Stimulated activated CD8-positive, alpha-beta memory T cell treated with anti-CD3 and anti-CD28 coated beads, Interleukin-4, amount 100 ng/mL, for 4 hours (primary cell): ENCODE measurements around the gene MYH14.

Source experiments
- DNase-seq, 2 donors: peaks; one replicate each; pipeline ENCODE4 v3.0.0-alpha.2; 2020; ENCODE audit warnings: low read depth in 2 of 2, low spot score in 1 of 2

Gene MYH14

DNA sequence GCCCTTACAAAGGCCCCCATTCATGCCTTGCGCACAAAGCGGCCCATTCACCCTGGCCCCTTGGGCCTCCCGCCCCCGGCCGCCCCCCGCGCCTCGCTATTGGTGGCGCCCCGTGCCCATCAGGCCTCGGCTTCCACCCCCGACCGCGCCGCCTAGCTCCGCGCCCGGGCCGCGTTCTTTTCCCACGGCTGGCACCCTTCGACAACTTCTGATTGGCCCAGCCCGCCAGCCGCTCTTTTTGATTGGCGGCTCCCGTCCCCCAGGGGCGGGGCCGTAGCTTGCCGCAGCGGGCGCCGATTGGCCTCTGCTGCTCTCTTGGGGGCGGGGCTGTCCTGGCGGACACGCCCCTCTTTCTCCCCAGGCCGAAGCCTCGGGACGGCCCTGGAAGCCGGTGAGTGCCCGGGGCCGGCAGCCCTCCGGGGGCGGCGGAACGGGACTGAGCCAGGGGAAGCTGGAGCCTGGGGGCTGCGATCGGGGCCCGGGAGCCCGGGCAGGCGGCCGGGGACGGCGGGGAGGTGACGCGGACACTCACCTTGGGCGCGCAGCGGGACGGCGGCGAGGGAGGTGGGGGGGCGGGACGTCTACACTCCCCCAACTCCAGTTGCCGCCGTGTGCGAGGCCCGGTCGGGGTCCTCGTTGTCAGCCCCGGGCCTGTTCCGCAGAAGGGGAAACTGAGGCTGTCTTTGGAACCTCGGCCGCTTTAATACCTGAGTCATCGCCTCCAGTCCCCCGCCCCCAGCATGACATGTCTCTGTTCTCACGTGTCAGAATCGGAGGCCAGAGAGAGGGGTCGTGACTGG, at the start of gene MYH14:
MYH14 (plus strand) TSS at position 342 of the 800 bp plus-strand sequence. CDS start 6,744 bp downstream, outside the sequence.
- DNase-seq = no peak

DNA sequence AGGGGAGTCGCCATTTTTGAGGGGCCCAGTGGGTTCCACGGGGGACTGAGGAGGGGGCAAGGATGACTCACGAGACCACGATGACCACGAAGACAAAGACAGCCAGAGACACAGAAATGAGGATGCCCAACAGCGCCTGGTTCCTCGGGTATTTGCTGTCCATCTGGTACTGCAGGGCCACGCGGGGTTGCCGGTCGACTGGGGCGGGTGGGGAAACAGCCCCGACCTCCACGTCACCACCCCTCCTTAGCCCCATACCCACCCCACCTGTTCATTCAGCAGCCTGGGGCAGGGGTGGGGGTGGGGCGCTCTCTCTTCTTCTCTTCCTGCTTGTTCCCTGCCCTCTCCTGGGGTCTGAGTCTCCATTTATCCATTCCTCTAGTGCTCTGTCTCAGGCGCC, 48.9 kb upstream of the MYH14 start:
- DNase-seq = no peak

DNA sequence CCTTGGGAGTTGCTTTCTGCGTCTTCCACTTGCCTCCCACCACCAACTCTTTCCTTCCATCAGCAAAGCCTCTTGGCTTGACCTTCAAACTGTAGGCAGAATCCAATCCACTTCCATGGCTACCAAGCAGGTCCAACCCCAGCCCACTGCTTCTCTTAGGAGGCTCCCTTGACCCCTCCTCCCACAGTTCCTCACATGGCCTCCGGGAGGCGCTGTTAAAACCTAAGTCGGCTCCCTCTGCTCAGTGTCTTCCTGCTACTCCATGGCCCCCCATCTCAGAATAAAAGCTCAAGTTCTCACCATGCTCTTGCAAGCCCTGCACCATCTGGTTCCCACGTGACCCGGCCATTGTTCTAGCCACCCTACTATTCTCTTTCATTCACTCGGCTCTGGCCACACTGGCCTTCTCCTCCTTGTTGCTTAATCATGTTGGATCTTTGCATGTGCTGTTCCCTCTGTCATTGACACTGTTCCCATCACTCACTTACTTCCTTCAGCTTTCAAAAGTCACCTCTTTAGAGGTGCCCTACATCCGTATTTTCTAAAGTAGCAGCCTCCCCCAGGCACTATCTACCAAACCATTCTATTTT, 47.8 kb upstream of the MYH14 start:
- DNase-seq = no peak

DNA sequence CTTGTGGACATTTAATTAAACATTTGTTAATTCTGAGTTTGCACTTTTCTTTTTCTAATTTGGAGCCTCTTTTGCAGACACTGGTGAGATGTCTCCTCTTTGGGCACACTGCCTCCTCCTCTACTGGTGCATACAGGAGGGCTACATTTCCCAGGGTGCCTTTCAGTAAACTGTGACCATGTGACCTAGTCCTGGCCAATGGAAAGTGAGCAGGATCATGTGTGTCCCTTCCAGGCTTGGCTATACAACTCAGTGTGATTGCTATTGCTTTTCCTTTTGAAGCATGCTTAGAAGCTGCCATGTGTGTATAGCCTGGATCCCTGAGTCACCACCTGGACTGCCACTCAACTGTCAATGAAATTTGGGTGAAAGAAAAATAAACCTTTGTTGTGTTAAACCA, 44.8 kb upstream of the MYH14 start:
- DNase-seq = no peak

DNA sequence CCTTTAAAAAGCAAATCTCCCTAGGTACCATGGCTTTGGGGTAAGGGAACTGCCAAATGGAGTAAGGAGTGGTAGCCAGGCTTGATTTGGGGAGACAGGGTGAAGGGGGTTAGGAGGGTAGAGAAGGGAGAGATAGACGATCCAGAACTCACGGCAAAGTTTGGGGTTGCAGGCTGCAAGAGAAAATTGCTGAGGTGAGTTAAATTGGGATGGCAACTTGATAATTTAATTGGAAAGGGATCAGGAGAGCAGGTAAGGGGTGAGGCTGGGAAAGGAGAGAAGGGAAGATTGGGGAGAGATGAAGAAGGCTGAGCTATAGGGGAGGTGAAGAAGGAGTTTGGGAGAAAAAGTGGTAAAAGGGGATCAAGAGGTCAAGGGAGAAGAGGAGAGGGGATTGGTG, 44.3 kb upstream of the MYH14 start:
- DNase-seq = no peak

DNA sequence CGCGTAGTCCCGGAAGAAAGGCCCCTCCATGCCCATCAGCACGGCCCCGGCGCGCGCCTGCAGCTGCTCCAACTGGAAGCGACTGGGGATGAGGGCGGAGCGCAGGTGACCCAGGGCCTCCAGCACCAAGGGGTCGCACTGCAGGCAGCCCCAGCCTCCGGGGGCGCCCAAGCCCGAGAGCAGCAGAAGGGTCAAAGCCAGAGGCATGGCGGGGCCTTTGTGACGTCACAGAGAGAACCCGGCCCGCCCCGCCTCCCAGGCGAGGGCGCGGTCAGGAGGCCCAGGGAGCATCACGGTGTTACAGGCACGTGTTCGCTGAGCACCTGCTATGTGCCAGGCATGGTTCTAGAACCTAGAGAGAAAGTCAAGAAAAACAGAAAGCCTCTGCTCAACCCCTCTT, 40.4 kb upstream of the MYH14 start, which contains the start of gene IZUMO2:
IZUMO2 (minus strand) TSS at position 294 of the 400 bp plus-strand sequence; CDS start at position 207, 87 bp downstream.
- no peak for DNase-seq

DNA sequence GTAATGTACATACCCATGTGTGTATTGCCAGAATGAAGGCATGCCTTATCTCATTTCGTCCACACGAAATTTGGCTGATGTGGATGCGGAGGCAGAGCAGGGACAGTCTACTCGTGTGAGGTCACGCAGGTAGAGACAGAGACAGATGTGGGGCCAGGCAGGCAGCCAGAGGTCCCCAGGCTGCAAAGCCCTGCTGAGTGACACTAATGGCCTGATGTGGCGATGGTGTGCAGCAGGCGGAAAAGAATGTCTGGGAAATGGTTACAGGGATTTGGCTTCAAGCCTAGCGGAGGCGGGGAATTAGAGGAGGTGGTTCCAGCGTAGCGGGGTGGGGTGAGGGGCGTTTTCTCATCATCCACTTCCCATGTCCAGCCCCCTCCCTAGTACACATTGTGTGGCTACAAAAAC, 36.1 kb upstream of the MYH14 start:
- no peak for DNase-seq

DNA sequence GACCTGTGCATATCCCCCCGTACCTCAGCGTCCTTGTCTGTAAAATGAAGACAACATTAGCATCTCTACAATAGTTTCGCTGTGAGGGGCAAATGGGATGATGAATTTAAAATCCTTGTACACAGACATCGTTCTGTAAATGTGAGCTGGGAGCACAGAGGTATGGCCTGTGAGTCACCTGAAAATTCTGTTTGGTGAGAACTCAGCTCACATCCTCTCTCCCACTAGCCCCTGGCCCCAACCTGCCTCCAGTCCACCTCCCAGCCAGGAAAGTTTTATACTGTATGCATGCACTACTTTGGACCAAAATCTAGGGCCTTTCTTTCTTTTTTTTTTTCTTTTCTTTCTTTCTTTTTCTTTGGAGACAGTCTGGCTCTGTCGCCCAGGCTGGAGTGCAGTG, 31.7 kb upstream of the MYH14 start:
- DNase-seq = no peak

DNA sequence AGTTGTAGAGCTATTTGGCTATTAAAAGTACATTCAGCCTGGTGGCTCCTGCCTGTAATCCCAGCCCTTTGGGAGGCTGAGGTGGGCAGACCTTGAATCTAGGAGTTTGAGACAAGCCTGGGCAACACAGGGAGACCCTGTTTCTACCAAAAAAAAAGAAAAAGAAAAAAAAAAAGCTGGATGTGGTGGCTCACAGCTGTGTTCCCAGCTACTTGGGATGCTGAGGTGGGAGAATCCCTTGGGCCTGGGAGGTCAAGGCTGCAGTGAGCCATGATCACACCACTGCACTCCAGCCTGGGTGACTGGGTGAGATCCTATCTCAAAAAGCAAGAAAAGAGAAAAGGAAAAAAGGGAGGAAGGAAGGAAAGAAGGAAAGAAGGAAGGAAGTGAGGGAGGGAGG, 30.7 kb upstream of the MYH14 start:
- no peak for DNase-seq

DNA sequence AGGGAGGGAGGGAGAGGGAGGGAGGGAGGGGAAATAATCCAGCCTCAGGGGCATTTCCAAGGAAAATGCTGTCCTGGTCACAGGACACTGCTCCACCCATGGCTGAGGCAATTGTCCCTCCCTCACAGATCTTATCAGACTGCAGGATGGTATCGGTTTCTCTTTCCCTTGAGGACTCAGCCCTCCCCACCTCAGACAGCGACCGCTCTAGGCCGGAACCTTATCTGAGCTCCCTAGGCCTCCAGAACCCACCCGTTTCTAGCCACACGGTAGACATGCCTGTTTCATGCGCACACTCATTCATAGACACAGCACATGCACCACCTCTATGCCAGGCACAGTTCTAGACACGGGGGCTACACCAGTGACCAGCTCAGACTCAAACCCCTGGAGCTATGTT, 30.3 kb upstream of the MYH14 start:
- no peak for DNase-seq

DNA sequence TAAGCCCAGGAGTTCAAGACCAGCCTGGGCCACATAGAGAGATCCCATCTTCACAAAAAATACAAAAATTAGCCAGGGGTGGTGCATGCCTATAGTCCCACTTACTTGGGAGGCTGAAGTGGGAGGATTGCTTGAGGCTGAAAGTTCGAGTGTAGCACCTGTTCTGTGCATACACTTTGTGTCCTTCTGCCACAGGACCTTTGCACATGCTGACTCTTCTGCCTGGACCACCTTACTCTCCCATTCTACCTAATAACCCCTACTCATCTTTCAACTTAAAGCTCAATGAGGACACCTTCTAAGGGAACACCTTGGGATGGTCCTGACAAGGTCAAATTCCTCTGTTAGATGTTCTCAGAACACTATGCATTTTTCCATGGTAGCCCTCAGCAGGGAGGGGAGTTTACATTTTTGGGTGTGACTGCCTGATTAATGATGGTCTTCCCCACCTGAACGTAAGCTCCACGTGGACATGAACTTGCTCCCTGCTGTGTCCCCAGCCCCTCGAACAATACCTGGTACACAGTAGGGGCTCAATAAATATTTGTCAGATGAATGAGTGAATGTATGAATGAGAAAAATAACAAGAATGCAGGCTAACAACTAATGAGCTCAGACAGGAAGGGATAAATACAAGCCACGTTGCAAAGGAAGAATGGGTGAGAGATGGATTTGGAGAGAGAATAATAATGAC, 29.2 kb upstream of the MYH14 start:
- no peak for DNase-seq

DNA sequence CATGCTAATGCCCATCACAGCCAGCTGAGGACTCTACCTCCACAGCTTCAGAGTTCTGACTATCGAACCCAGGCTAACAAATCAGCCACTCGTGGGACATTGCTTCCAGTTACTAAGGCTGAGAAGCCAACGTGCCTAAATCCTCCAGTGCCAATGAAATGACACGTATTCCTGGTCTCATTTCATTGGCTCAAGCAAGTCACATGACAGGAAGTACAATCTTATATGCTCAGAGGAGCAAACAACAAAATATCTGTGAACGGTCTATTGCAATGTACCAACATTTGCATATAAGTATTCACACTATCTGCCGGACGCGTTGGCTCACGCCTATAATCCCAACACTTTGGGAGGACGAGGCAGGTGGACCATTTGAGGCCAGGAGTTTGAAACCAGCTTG, 27.5 kb upstream of the MYH14 start:
- DNase-seq = no peak

DNA sequence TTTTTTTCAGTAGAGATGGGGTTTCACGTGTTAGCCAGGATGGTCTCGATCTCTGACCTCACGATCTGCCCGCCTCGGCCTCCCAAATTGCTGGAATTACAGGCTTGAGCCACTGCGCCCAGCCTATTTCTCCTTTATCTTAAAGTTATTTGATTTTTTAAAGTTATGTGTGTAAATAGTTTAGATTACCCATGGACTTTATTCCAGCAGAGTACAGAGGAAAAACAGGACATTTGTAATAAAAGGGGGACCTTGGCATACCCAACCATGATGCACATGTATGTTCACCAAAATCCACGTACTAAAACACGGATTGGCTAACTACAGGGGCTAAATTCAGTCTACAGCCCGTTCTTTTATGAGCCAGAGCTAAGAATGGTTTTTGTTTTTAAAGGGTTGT, 26.6 kb upstream of the MYH14 start:
- DNase-seq = no peak

DNA sequence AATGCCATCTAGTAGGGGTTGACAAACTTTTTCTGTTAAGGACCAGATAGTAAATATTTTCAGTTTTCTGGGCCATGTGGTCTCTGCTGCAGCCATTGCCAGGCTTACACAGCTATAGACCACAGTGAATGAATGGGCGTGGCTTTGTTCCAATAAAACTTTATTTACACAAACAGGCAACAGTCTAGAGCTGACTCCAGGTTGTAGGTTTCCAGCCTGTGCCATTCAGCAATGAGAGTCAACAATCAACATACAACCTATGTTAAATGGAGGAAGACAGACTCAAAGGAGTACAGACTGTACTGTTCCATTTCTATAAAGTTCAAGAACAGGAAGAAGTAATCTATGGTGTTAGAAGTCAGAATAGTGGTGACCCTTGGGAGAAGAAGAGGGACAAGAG, 25.1 kb upstream of the MYH14 start:
- DNase-seq = no peak

DNA sequence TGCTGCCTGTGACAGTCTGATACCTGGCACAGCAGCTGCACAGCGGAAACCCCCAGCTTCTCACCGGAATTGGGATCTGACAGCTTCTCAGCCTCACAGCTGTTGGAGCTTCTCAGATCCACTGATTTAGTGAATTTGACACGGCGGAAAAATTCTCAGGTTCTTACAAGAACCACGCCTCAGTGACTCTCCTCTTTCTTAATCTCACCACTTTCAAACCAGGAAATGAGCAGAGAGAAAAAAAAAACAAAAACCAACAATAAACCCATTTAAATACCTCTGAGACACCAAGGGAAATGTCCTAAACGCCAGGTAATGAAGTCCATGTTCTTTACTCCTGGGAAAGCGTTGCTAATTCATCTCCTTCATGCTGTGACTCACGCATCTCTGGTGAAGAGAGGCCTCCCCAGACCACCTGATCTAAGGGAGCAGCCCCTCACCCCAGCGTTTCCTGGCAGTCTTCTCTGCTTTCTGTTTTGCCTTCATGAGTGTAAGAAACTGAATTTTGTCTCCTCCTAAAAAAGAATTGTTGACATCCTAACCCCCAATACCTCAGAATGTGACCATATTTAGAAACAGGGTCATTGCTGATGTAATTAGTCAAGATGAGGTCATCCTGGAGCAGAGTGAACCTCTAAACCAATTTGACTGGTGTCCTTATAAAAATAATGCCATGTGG, 24.4 kb upstream of the MYH14 start:
- DNase-seq = no peak

DNA sequence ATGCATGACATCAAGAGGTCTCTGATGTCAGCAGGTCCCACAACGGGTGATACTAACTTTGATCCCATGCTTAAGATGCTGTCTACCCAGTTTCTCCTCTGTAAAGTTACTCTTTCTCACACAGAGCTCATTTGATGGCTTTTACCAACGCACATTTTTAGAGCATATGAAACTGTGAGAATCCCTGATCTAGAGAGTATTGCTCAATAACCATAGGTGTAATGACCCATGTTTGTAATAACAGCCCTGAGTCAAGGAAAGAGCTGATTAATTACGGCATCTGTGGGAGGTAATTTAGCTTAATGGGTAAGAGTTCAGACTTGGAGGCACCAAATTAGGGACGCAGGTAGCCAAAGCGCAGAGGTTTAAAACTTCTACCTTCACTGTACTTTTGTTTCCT, 22.3 kb upstream of the MYH14 start:
- DNase-seq = no peak

DNA sequence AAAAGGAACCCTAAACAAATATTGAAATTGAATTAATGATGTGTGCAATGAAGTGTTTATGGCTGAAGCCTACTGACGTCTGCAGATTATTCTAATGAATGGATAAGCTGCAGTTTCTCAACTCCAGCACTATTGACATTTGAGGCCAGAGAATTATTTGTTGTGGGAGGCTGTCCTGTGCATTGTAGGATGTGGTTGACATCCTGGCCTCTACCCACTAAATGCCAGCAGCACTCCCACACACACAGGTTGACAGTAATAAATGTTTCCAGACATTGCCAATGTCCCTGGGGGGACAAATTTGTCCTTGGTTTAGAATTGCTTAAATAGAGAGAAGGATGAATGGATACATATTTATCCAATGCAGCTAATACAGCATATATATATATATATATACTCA, 19.2 kb upstream of the MYH14 start:
- no peak for DNase-seq

DNA sequence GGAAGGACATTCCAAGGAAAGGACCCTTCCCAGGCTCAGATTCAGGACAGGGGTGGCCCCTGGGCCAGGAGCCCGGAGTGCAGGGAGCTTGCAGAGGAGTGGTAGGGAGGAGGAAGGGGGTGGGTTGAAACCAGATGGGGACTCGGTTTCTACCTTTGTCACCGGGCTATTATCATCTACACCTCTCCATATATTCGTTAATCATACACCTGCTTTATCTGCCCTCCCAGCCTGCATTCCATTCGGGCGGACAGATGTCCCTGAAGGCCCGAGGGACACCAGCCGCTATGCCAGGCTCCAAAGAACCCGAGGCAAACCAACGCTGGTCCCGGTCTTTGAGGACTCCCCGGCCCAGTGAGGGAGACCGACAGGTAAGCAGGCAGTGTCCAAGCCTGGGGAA, 15.5 kb upstream of the MYH14 start:
- DNase-seq = no peak

DNA sequence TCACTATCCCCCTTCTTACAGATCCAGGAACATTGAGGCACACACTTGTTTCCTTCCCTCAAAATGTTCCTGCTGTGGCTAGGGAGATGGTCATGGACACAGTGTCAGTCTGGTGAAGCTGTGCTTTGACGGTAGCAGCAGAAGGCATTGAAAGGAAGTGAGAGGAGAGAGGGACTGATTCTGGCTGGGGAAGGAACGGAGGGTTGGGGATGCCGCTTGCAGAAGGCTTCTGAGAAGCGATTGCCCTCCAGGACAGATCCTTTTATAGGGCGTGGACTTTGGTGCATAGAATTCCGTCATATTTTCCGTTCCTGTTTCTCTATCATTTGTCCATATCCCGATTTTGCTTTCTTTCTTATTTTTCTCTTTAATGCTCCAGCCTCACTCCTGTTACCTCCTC, 14.1 kb upstream of the MYH14 start:
- DNase-seq = no peak

DNA sequence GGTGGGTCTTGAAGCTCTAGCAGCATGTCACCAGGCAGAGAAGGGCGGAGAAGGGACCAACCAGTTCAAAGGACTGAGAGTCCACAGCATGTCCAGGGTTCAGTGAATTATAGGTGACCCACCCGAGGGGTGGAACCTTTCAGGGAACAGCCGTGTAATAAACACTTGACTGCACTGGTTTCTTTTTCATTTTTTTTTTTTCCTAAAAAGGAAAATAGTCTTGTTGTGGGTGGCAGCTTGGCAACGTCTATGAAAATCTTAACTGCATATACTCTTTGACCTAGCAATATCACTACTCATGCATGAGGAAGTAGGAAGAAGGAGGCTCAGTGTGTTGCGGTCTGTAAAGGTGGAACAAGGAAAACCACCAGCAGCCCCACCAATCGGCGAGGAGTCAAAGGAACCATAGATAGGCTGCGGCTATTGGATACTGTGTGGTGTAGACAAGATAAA, 13.0 kb upstream of the MYH14 start:
- DNase-seq = no peak

DNA sequence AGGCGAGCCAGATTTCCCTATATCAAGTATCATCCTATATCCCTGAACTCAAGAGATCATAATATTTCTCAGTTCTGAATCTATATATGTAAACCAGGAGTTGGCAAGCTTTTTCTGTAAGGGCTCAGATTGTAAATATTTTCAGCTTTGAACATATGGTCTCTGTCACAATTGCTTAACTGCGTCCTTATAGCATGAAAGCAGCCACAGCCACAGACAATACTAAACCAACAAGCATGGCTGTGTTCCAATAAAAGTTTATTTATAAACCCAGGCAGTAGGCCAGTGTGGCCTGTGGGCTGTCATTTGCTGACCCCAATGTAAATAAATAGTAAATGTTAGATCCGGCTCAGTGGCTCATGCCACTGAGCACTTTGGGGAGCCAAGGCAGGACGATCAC, 12.2 kb upstream of the MYH14 start:
- no peak for DNase-seq
